Measurements from ENCODE around the gene NSUN2.
"Not testable (repeated sequence)": the region's sequence is repeated elsewhere in the genome, so short reads cannot be mapped to it uniquely, and the experiment has no call there.

The NSUN2 gene

GRCh38 chr5:6579535-6579934 is 53.3 kb downstream of the NSUN2 start:
- no peak overlapping the region for H3K27ac ChIP-seq (ENCODE audit: low read length)
- no peak overlapping the region for H3K4me3 ChIP-seq (ENCODE audit: low read length)
- no peak overlapping the region for H3K9ac ChIP-seq (ENCODE audit: low read length)
- no peaks in the 10 kb centered on the region for H3K36me3 ChIP-seq (ENCODE audit: control insufficient read depth, low read depth, low read length)
- H3K27me3 ChIP-seq (ENCODE audit: control insufficient read depth, insufficient read depth, low read length), result peaks cover 27% of the 10 kb centered on the region
- no peaks in the 10 kb centered on the region for H3K4me1 ChIP-seq (ENCODE audit: control insufficient read depth, low read depth, low read length)
- H3K9me3 ChIP-seq (ENCODE audit: control insufficient read depth, low read depth, low read length), result no peaks in the 10 kb centered on the region

- Histone ChIP-seq H3K27ac (ENCODE audit: low read length) (no peak overlapping the region), H3K4me1 (ENCODE audit: control insufficient read depth, low read depth, low read length) (no peaks in the 10 kb centered on the region), H3K36me3 (ENCODE audit: control insufficient read depth, low read depth, low read length) (no peaks in the 10 kb centered on the region), H3K9ac (ENCODE audit: low read length) (no peak overlapping the region), H3K27me3 (ENCODE audit: control insufficient read depth, insufficient read depth, low read length) (peaks cover 20% of the 10 kb centered on the region), H3K4me3 (ENCODE audit: low read length) (no peak overlapping the region), H3K9me3 (ENCODE audit: control insufficient read depth, low read depth, low read length) (no peaks in the 10 kb centered on the region)
Observed at GRCh38 chr5:6578676-6579343, 54.0 kb downstream of the NSUN2 start.

DNA sequence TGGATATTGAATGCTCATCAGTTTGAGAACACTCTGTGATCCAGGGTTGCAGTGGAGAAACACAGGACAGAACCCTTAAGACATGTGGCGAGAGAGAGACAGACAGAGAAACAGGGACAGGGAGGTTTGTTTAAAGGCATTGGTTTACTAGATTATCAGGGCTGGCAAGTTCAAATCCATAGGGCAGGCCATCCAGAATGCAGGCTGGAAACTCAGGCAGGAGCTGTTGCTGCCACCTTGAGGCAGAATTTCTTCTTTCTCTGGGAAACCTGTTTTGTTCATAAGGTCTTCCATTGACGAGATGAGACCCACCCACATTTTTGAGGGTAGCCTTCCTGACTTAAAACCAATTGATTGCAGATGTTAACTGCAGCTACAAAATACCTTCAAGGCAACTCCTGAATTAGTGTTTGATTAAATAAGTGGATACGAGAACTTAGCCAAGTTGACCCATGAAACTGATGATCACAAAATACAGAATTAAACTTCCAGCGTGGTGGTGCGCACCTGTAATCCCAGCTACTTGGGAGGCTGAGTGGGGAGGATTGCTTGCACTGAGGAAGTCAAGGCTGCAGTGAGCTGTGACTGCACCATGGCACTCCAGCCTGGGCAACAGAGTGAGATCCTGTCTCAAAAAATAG is 55.9 kb downstream of the NSUN2 start:
- Histone ChIP-seq H3K9me3 (ENCODE audit: control insufficient read depth, low read depth, low read length) (no peaks in the 10 kb centered on the region), H3K9ac (ENCODE audit: low read length) (no peak overlapping the region), H3K27ac (ENCODE audit: low read length) (no peak overlapping the region), H3K27me3 (ENCODE audit: control insufficient read depth, insufficient read depth, low read length) (peaks cover 4% of the 10 kb centered on the region), H3K36me3 (ENCODE audit: control insufficient read depth, low read depth, low read length) (no peaks in the 10 kb centered on the region), H3K4me1 (ENCODE audit: control insufficient read depth, low read depth, low read length) (no peaks in the 10 kb centered on the region), H3K4me3 (ENCODE audit: low read length) (no peak overlapping the region)

DNA sequence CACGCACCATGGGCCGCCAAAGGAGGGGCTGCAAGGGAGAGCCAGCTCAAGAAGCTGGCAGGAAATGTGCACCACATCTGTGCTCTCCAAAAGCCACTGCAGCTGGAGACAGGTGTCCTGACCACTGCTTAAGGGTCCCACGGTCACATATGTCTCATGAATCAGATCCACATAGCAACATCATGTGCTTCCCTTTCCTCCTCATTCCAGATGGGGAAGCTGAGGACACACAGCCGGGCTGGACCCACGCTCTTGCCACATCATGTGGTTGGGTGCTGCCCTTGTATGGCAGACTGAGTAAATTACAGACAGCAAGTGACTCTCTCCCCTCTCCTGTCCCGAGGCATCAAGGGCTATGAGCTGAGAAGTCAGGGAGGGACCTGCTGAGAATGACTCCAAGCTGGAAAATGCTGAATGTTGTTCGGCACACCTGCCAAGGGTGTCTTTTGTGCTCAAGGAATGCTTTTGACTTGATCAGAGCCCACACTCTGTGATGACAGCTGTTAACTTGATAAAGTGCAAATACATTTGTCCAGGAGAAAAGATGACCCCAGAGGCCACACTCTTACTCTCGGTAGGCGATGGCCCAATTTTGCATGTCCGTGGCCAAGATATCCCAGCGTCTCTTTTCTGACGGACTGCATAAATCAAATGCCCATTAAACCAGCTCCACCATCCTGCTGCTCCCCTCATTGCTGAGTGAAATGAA is 58.2 kb downstream of the NSUN2 start:
- Histone ChIP-seq H3K27me3 (ENCODE audit: control insufficient read depth, insufficient read depth, low read length) (no peaks in the 10 kb centered on the region), H3K4me1 (ENCODE audit: control insufficient read depth, low read depth, low read length) (no peaks in the 10 kb centered on the region), H3K9me3 (ENCODE audit: control insufficient read depth, low read depth, low read length) (no peaks in the 10 kb centered on the region), H3K9ac (ENCODE audit: low read length) (no peak overlapping the region), H3K27ac (ENCODE audit: low read length) (no peak overlapping the region), H3K36me3 (ENCODE audit: control insufficient read depth, low read depth, low read length) (no peaks in the 10 kb centered on the region), H3K4me3 (ENCODE audit: low read length) (no peak overlapping the region)

GRCh38 chr5:6574111-6574510 is 58.7 kb downstream of the NSUN2 start:
- H3K27ac ChIP-seq (ENCODE audit: low read length), result no peak overlapping the region
- no peak overlapping the region for H3K4me3 ChIP-seq (ENCODE audit: low read length)
- no peaks in the 10 kb centered on the region for H3K27me3 ChIP-seq (ENCODE audit: control insufficient read depth, insufficient read depth, low read length)
- H3K36me3 ChIP-seq (ENCODE audit: control insufficient read depth, low read depth, low read length), result no peaks in the 10 kb centered on the region
- no peaks in the 10 kb centered on the region for H3K4me1 ChIP-seq (ENCODE audit: control insufficient read depth, low read depth, low read length)
- no peak overlapping the region for H3K9ac ChIP-seq (ENCODE audit: low read length)
- H3K9me3 ChIP-seq (ENCODE audit: control insufficient read depth, low read depth, low read length), result no peaks in the 10 kb centered on the region

GRCh38 chr5:6573651-6574101 is 59.2 kb downstream of the NSUN2 start:
- Histone ChIP-seq H3K4me3 (ENCODE audit: low read length) (no peak overlapping the region), H3K36me3 (ENCODE audit: control insufficient read depth, low read depth, low read length) (no peaks in the 10 kb centered on the region), H3K4me1 (ENCODE audit: control insufficient read depth, low read depth, low read length) (no peaks in the 10 kb centered on the region), H3K9me3 (ENCODE audit: control insufficient read depth, low read depth, low read length) (no peaks in the 10 kb centered on the region), H3K27me3 (ENCODE audit: control insufficient read depth, insufficient read depth, low read length) (no peaks in the 10 kb centered on the region), H3K9ac (ENCODE audit: low read length) (no peak overlapping the region), H3K27ac (ENCODE audit: low read length) (no peak overlapping the region)

DNA sequence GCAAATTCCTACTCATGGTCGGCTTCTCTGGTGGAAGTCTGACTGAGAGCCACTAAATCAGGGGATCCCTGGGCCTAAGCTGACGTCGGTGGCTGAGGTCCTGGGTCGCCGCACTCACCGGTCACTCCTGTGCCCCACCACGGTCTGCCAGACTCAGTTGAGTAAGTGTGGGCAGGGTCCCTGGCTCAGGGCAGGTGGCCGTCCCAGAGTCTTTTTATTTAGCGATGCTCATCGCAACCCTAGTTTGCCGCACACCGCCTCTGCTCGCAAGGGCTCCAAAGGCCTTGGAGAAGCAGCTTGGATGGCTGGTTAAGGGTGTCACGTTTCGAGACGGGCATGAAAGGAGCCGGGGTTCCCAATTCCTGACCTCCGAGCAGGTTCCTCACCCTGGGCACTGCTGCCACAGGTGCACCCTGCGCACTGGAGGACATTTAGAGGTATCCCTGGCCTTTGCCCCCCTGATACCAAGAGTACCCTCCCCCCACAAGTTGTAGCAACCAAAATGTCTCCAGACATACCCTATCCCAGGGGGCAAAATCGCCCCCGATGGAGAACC is 59.9 kb downstream of the NSUN2 start:
- Histone ChIP-seq H3K27ac (ENCODE audit: low read length) (no peak overlapping the region), H3K4me1 (ENCODE audit: control insufficient read depth, low read depth, low read length) (no peaks in the 10 kb centered on the region), H3K4me3 (ENCODE audit: low read length) (no peak overlapping the region), H3K9ac (ENCODE audit: low read length) (no peak overlapping the region), H3K9me3 (ENCODE audit: control insufficient read depth, low read depth, low read length) (no peaks in the 10 kb centered on the region), H3K27me3 (ENCODE audit: control insufficient read depth, insufficient read depth, low read length) (no peaks in the 10 kb centered on the region), H3K36me3 (ENCODE audit: control insufficient read depth, low read depth, low read length) (no peaks in the 10 kb centered on the region)

- Histone ChIP-seq H3K4me1 (ENCODE audit: control insufficient read depth, low read depth, low read length) (no peaks in the 10 kb centered on the region), H3K27ac (ENCODE audit: low read length) (no peak overlapping the region), H3K36me3 (ENCODE audit: control insufficient read depth, low read depth, low read length) (no peaks in the 10 kb centered on the region), H3K9ac (ENCODE audit: low read length) (no peak overlapping the region), H3K4me3 (ENCODE audit: low read length) (no peak overlapping the region), H3K27me3 (ENCODE audit: control insufficient read depth, insufficient read depth, low read length) (no peaks in the 10 kb centered on the region), H3K9me3 (ENCODE audit: control insufficient read depth, low read depth, low read length) (no peaks in the 10 kb centered on the region)
Observed at GRCh38 chr5:6572086-6572824, 60.6 kb downstream of the NSUN2 start.

- H3K27ac ChIP-seq (ENCODE audit: low read length); H3K4me3 ChIP-seq (ENCODE audit: low read length); H3K36me3 ChIP-seq (ENCODE audit: control insufficient read depth, low read depth, low read length); H3K4me1 ChIP-seq (ENCODE audit: control insufficient read depth, low read depth, low read length); H3K27me3 ChIP-seq (ENCODE audit: control insufficient read depth, insufficient read depth, low read length); H3K9ac ChIP-seq (ENCODE audit: low read length); H3K9me3 ChIP-seq (ENCODE audit: control insufficient read depth, low read depth, low read length): not testable (repeated sequence)
Observed at GRCh38 chr5:6571607-6572006, 61.2 kb downstream of the NSUN2 start.

DNA sequence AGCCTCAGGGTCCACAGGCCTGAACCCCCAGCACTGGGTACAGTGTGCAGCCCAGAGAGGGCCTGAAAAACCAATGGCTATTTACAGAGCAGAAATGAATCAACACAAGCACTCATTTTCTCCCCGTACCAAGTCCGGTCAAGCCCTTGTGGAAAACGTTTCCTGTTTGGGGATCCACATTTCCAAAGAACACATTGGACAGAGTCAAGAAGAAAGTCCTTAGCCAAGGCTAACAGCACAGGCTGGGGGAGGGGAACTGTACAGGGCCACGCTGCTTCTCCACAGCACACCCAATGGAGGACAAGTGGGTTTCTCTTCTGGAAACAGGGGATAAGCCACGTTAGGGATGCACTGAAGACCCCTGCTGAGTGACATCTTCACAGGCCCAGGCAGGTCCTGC is 62.3 kb downstream of the NSUN2 start:
- no peaks in the 10 kb centered on the region for H3K4me1 ChIP-seq (ENCODE audit: control insufficient read depth, low read depth, low read length)
- no peak overlapping the region for H3K9ac ChIP-seq (ENCODE audit: low read length)
- no peak overlapping the region for H3K4me3 ChIP-seq (ENCODE audit: low read length)
- H3K27me3 ChIP-seq (ENCODE audit: control insufficient read depth, insufficient read depth, low read length), result no peaks in the 10 kb centered on the region
- no peaks in the 10 kb centered on the region for H3K36me3 ChIP-seq (ENCODE audit: control insufficient read depth, low read depth, low read length)
- no peaks in the 10 kb centered on the region for H3K9me3 ChIP-seq (ENCODE audit: control insufficient read depth, low read depth, low read length)
- H3K27ac ChIP-seq (ENCODE audit: low read length), result no peak overlapping the region

- Histone ChIP-seq H3K4me1 (ENCODE audit: control insufficient read depth, low read depth, low read length) (no peaks in the 10 kb centered on the region), H3K36me3 (ENCODE audit: control insufficient read depth, low read depth, low read length) (no peaks in the 10 kb centered on the region), H3K27me3 (ENCODE audit: control insufficient read depth, insufficient read depth, low read length) (no peaks in the 10 kb centered on the region), H3K27ac (ENCODE audit: low read length) (no peak overlapping the region), H3K9ac (ENCODE audit: low read length) (no peak overlapping the region), H3K4me3 (ENCODE audit: low read length) (no peak overlapping the region), H3K9me3 (ENCODE audit: control insufficient read depth, low read depth, low read length) (no peaks in the 10 kb centered on the region)
Observed at GRCh38 chr5:6568889-6569288, 64.0 kb downstream of the NSUN2 start.
